KMS-11 (cell line): ENCODE results near the gene PTPRN2.

Source experiments
- H2AFZ ChIP-seq: fragments of 200-600 bp; sonication (generic); 2 replicates; pipeline ENCODE4 v1.6.1; 2016; ENCODE audit warnings: antibody characterized with exemption, mixed run types, low read depth
- H3K27ac ChIP-seq: fragments of 200-600 bp; sonication (generic); 2 replicates; pipeline ENCODE4 v1.6.1; 2016; ENCODE audit warnings: mild to moderate bottlenecking, mixed run types
- H3K27me3 ChIP-seq: fragments of 200-600 bp; sonication (generic); 2 replicates; pipeline ENCODE4 v1.6.1; 2017; ENCODE audit warnings: mild to moderate bottlenecking, low read depth, mixed run types, moderate library complexity; ENCODE audit not compliant: insufficient read depth
- H3K36me3 ChIP-seq: fragments of 200-600 bp; sonication (generic); 2 replicates; pipeline ENCODE4 v1.6.1; 2017; ENCODE audit warnings: mild to moderate bottlenecking, mixed run types; ENCODE audit not compliant: insufficient read depth
- H3K4me1 ChIP-seq: fragments of 200-600 bp; sonication (generic); 2 replicates; pipeline ENCODE4 v1.6.1; 2016; ENCODE audit warnings: mild to moderate bottlenecking, low read depth, mixed run types; ENCODE audit not compliant: poor library complexity, severe bottlenecking
- H3K4me2 ChIP-seq: fragments of 200-600 bp; sonication (generic); 2 replicates; pipeline ENCODE4 v1.7.0; 2016; ENCODE audit warnings: mild to moderate bottlenecking, mixed run types
- H3K4me3 ChIP-seq: fragments of 200-600 bp; sonication (generic); IDR thresholded peaks from 2 replicates; pipeline ENCODE4 v1.6.1; 2017; ENCODE audit warnings: low read depth, low read length, mixed read lengths; ENCODE audit not compliant: insufficient read depth
- H3K79me2 ChIP-seq: fragments of 200-600 bp; sonication (generic); 2 replicates; pipeline ENCODE4 v1.6.1; 2016; ENCODE audit warnings: low read depth, mixed run types; ENCODE audit not compliant: insufficient read depth
- H3K9ac ChIP-seq: fragments of 200-600 bp; sonication (generic); 2 replicates; pipeline ENCODE4 v1.6.1; 2016; ENCODE audit warnings: mild to moderate bottlenecking, mixed run types
- H4K20me1 ChIP-seq: fragments of 200-600 bp; sonication (generic); 2 replicates; pipeline ENCODE4 v1.6.1; 2016; ENCODE audit warnings: mild to moderate bottlenecking, mixed run types; ENCODE audit not compliant: insufficient read depth
- TF ChIP-seq, protein P1 (sequence below): fragments of 200-600 bp; sonication (generic); conservative IDR thresholded peaks from 2 replicates; pipeline ENCODE4 v1.6.1; 2017; ENCODE audit warnings: low read depth, mild to moderate bottlenecking, antibody characterized with exemption, low read length, moderate library complexity, mixed read lengths

The PTPRN2 gene

DNA sequence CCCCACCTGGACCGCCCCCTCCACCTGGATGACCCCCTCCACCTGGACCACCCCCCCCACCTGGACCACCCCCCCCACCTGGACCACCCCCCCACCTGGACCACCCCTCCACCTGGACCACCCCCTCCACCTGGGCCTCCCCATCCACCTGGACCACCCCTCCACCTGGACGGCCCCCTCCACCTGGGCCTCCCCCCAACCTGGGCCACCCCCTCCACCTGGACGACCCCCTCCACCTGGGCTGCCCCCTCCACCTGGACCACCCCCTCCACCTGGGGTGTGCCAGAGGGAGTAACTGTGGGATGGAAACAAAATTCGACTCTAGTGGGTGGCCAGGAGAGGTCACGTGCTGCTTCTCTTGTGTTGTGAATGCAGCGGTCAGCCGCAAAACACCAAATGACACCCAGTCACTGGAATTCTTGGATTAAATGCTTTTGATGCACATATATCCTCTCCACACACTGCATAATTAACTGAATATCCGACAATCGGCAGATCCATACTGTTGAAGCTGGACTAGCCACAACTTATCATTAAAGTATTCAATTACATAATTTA lies 316.7 kb downstream of the PTPRN2 start:
- Histone ChIP-seq H3K36me3 (no peaks in the 10 kb centered on the region), H3K79me2 (no peaks in the 10 kb centered on the region), H3K4me2 (no peak overlapping the region), H3K9ac (no peak overlapping the region), H2AFZ (no peak overlapping the region), H3K4me1 (no peaks in the 10 kb centered on the region), H3K27me3 (peaks cover 3% of the 10 kb centered on the region; the same call in 1 of the 2 replicates), H4K20me1 (no peaks in the 10 kb centered on the region), H3K4me3 (no peak overlapping the region), H3K27ac (no peak overlapping the region)
- TF ChIP-seq, protein P1, sequence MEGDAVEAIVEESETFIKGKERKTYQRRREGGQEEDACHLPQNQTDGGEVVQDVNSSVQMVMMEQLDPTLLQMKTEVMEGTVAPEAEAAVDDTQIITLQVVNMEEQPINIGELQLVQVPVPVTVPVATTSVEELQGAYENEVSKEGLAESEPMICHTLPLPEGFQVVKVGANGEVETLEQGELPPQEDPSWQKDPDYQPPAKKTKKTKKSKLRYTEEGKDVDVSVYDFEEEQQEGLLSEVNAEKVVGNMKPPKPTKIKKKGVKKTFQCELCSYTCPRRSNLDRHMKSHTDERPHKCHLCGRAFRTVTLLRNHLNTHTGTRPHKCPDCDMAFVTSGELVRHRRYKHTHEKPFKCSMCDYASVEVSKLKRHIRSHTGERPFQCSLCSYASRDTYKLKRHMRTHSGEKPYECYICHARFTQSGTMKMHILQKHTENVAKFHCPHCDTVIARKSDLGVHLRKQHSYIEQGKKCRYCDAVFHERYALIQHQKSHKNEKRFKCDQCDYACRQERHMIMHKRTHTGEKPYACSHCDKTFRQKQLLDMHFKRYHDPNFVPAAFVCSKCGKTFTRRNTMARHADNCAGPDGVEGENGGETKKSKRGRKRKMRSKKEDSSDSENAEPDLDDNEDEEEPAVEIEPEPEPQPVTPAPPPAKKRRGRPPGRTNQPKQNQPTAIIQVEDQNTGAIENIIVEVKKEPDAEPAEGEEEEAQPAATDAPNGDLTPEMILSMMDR, result no peak

DNA sequence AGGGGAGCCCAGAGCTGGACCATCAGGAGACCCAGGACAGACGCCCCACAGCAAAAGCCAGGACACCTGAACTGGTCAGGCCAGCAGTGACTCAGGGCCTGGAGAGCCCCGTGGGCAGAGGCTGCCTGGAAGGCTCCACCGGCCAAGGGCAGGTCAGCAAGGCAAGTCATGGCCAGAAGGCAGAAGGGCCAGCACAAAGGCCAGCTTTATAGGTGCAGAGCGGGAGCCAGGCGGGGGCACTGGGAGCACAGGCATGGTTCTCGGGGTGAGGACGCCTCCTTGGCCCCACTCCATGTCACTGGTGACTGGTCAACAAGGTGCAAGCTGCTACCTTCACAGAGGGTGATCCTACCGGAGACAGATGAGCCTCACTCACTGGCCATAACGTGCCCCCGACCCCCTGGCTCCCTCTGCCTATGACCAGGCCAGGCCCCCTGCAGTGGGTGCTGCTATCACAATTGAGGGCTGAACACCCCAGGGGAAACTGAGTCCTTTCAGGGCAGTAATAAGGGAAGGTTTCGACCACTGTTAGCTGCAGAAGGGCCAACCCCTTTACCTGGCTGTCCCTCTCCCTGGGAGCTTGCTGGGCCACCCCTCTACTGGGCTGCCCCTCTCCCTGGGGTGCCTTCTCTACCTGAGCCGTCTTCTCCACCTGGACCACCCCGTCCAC lies 317.4 kb downstream of the PTPRN2 start:
- H3K4me1 ChIP-seq, result no peaks in the 10 kb centered on the region
- H3K4me3 ChIP-seq, result no peak overlapping the region
- H3K4me2 ChIP-seq, result no peak overlapping the region
- no peaks in the 10 kb centered on the region for H3K79me2 ChIP-seq
- H4K20me1 ChIP-seq, result no peaks in the 10 kb centered on the region
- no peak overlapping the region for H3K9ac ChIP-seq
- no peak overlapping the region for H3K27ac ChIP-seq
- no peak overlapping the region for H2AFZ ChIP-seq
- TF ChIP-seq, protein P1, result no peak
- 0 out of 2 replicates have a peak, but pooled peaks cover 3% of the 10 kb centered on the region for H3K27me3 ChIP-seq
- H3K36me3 ChIP-seq, result no peaks in the 10 kb centered on the region

DNA sequence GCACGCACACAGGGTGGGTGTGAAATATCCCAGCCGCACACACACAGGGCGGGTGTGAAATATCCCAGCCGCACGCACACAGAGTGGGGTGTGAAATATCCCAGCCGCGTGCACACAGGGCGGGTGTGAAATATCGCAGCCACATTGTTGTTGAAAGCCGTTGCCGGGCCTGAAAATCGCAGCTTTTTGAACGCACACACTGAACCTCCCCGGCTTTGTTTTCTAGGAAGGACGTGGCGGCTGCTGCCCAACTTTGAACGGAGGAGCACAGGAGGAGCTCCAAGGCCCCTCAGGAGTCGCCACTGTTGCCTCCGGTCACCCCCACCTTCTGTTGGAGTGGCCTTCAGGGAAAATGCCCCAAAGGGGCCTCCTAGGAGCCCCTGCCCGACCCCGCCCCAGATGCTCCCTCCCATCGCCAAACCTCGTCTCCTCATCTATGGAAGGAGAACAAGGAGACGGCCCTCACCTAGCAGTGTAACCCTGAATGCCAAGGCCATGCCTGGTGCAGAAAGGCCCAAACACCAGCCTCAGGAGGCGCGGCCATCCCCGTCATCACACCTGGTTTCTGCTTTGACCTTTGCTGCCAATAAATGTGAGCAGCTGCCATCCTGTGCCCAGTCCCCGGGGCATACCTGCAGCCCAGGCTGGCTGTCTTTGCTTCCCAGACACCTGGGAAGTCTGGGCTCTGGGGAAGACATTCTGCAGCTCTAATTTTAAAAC lies 318.6 kb downstream of the PTPRN2 start:
- H3K4me1 ChIP-seq, result no peaks in the 10 kb centered on the region
- H3K27me3 ChIP-seq, result 0 out of 2 replicates have a peak, but pooled peaks cover 3% of the 10 kb centered on the region
- H4K20me1 ChIP-seq, result no peaks in the 10 kb centered on the region
- no peak overlapping the region for H3K4me3 ChIP-seq
- TF ChIP-seq, protein P1, result no peak
- H2AFZ ChIP-seq, result no peak overlapping the region
- no peak overlapping the region for H3K9ac ChIP-seq
- no peak overlapping the region for H3K4me2 ChIP-seq
- no peak overlapping the region for H3K27ac ChIP-seq
- H3K79me2 ChIP-seq, result no peaks in the 10 kb centered on the region
- H3K36me3 ChIP-seq, result no peaks in the 10 kb centered on the region

DNA sequence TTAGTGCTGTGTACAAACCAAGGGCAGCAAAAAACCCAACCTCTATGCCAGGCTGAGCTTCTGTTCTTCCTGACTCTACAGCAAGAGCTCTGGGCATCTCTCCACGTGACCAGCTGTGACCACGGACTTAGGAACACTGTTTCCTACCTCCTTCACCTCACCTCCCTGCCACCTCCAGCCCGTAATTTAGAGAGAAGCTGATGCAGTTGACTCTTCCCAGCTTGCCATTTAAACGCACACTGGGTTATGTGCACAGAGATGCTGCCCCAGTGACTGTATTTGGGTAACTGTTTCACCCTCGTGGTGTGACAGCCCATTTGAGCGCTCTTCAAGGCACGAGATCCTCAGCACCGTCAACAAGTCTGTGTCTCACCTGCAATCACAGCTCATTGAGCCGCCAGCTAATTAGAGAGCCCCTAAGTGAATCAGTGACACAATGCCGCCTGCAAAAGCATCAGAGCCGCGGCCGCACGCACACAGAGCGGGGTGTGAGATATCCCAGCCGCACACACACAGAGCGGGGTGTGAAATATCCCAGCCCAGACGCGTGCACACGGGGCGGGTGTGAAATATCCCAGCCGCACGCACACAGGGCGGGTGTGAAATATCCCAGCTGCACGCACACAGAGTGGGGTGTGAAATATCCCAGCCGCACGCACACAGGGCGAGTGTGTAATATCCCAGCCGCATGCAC lies 319.7 kb downstream of the PTPRN2 start:
- H2AFZ ChIP-seq, result no peak overlapping the region
- no peak overlapping the region for H3K9ac ChIP-seq
- H3K27me3 ChIP-seq, result 0 out of 2 replicates have a peak, but pooled peaks cover 2% of the 10 kb centered on the region
- H3K4me1 ChIP-seq, result no peaks in the 10 kb centered on the region
- no peaks in the 10 kb centered on the region for H3K79me2 ChIP-seq
- no peak overlapping the region for H3K4me2 ChIP-seq
- no peak overlapping the region for H3K27ac ChIP-seq
- TF ChIP-seq, protein P1, result no peak
- no peaks in the 10 kb centered on the region for H3K36me3 ChIP-seq
- no peak overlapping the region for H3K4me3 ChIP-seq
- H4K20me1 ChIP-seq, result no peaks in the 10 kb centered on the region
